ENCODE measurements around the gene PITPNC1. TPM values are rescaled to one million over a fixed set of nuclear protein-coding genes. Genes with fewer than 3 reads are reported as not detected.

The PITPNC1 gene
- total and polyA plus RNA-seq, 2 donors (not counting 1 experiment from before 2014, with no cell fraction given) = 4.7 to 26.1 TPM

DNA sequence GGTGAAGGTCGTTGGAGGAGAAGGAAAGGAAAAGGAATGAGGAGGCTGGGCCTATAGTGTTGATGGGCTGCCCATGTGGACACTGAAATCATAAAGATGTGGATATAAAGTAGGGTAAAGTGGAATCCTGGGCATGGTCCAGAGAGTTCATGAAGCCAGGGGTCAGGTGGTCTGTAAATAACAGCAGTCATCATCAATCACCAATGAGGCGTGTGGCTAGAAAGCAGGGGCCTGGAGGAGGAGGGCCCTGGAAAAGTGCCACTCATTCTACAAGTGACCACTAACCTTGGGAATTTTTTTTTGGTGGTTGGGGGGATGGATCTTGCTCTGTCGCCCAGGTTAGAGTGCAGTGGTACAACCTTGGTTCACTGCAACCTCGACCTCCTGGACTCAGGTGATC is 225.4 kb downstream of the PITPNC1 start:
- ATAC-seq (ENCODE audit: low read depth) = no peak
- DNase-seq = no peak
- Histone ChIP-seq H3K36me3 (replicated peaks in 1 of 2; ENCODE audit: control extremely low read depth in 1 of 2, control insufficient read depth in 1 of 2, extremely low read depth in 1 of 2, insufficient read depth in 2 of 2, low read length in 1 of 2) (no peaks in the 10 kb centered on the region), H3K79me2 (ENCODE audit: control insufficient read depth, insufficient read depth, low read length) (no peaks in the 10 kb centered on the region), H3K27ac (ENCODE audit: low read length in 2 of 2) (no peak overlapping the region), H4K20me1 (ENCODE audit: control insufficient read depth, insufficient read depth, low read length, poor library complexity, severe bottlenecking) (no peaks in the 10 kb centered on the region), H3K4me3 (ENCODE audit: control extremely low read depth in 1 of 5, extremely low read depth in 1 of 5, insufficient read depth in 1 of 5, low read depth in 2 of 5, low read length in 4 of 5) (no peak overlapping the region), H3K9me3 (ENCODE audit: control extremely low read depth in 1 of 3, control insufficient read depth in 2 of 3, insufficient read depth in 1 of 3, low read length in 2 of 3) (no peaks in the 10 kb centered on the region), H2AFZ (ENCODE audit: insufficient read depth, low read depth, low read length, poor library complexity, severe bottlenecking) (no peak overlapping the region), H3K4me2 (replicated peaks; ENCODE audit: low read depth, low read length, poor library complexity, severe bottlenecking) (no peak overlapping the region), H3K4me1 (ENCODE audit: control insufficient read depth in 2 of 2, insufficient read depth in 2 of 2, low read length in 2 of 2) (no peaks in the 10 kb centered on the region), H3K27me3 (replicated peaks in 1 of 4; ENCODE audit: control extremely low read depth in 1 of 4, control insufficient read depth in 3 of 4, insufficient read depth in 4 of 4, low read length in 3 of 4) (no peaks in the 10 kb centered on the region), H3K9ac (ENCODE audit: low read length) (no peak overlapping the region)
- intact Hi-C loops (cut with micrococcal nuclease) = loop anchor here (5.0 kb wide), 1 partner anchor 45 kb away; no protein-coding TSS in a partner anchor
- CTCF ChIA-PET = interaction anchor here (0.6 to 4.2 kb wide), 10 partner anchors 15 to 312 kb away, joined by 3 to 24 read pairs (median 7); no protein-coding TSS in a partner anchor
- TF ChIP-seq, protein P1, sequence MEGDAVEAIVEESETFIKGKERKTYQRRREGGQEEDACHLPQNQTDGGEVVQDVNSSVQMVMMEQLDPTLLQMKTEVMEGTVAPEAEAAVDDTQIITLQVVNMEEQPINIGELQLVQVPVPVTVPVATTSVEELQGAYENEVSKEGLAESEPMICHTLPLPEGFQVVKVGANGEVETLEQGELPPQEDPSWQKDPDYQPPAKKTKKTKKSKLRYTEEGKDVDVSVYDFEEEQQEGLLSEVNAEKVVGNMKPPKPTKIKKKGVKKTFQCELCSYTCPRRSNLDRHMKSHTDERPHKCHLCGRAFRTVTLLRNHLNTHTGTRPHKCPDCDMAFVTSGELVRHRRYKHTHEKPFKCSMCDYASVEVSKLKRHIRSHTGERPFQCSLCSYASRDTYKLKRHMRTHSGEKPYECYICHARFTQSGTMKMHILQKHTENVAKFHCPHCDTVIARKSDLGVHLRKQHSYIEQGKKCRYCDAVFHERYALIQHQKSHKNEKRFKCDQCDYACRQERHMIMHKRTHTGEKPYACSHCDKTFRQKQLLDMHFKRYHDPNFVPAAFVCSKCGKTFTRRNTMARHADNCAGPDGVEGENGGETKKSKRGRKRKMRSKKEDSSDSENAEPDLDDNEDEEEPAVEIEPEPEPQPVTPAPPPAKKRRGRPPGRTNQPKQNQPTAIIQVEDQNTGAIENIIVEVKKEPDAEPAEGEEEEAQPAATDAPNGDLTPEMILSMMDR (IDR thresholded peaks at IDR 0.05) = no peak
- TF ChIP-seq EZH2 (IDR thresholded peaks at IDR 0.05; ENCODE audit: borderline replicate concordance, insufficient read depth, low read depth, low read length, poor library complexity, severe bottlenecking) = no peak
- POLR2A ChIA-PET = no interaction called here
- Mint-ChIP-seq H3K4me1 (peaks cover 2% of the 10 kb centered on the region), H3K9me3 (ENCODE audit: insufficient read depth) (peaks cover 2% of the 10 kb centered on the region), H3K27me3 (no peaks in the 10 kb centered on the region), H3K4me3 (no peak overlapping the region), H3K27ac (no peak overlapping the region)
- 42% methylated on average over 1 of the region's 4 CpGs for WGBS (ENCODE audit: insufficient coverage)

DNA sequence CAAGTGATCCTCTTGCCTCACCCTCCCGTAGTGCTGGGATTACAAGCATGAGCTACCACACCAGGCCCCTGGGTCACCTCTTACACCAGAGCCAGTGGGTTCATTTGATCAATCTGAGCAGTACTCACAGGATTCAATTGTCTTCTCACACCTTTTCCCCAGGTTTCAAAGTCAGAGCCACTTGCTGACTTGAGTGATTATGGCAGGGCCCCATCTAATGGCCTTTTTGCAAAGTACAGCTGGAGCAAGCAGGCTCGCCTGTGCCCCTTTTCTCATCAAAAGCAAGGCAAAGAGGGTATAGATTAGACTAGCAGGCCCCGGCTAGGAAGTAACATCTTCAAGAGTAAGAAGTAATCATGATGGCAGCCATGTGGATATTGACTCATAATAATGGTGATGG is 225.9 kb downstream of the PITPNC1 start:
- WGBS (ENCODE audit: insufficient coverage) = 79% methylated on average over 3 of the region's 3 CpGs
- Mint-ChIP-seq H3K4me3 (no peak overlapping the region), H3K27me3 (no peaks in the 10 kb centered on the region), H3K9me3 (ENCODE audit: insufficient read depth) (peaks cover 2% of the 10 kb centered on the region), H3K27ac (no peak overlapping the region), H3K4me1 (peaks cover 2% of the 10 kb centered on the region)
- H3K36me3 ChIP-seq (replicated peaks in 1 of 2; ENCODE audit: control extremely low read depth in 1 of 2, control insufficient read depth in 1 of 2, extremely low read depth in 1 of 2, insufficient read depth in 2 of 2, low read length in 1 of 2) = no peaks in the 10 kb centered on the region
- no peak overlapping the region for H3K27ac ChIP-seq (ENCODE audit: low read length in 2 of 2)
- DNase-seq (peak; percentile 30), ATAC-seq (ENCODE audit: low read depth) (peak; percentile 31)
- H3K9me3 ChIP-seq (ENCODE audit: control extremely low read depth in 1 of 3, control insufficient read depth in 2 of 3, insufficient read depth in 1 of 3, low read length in 2 of 3) = no peaks in the 10 kb centered on the region
- TF ChIP-seq, protein P1 (IDR thresholded peaks at IDR 0.05) = peak; percentile 38
- TF ChIP-seq EZH2 (IDR thresholded peaks at IDR 0.05; ENCODE audit: borderline replicate concordance, insufficient read depth, low read depth, low read length, poor library complexity, severe bottlenecking) = no peak
- no peaks in the 10 kb centered on the region for H4K20me1 ChIP-seq (ENCODE audit: control insufficient read depth, insufficient read depth, low read length, poor library complexity, severe bottlenecking)
- no peak overlapping the region for H3K4me3 ChIP-seq (ENCODE audit: control extremely low read depth in 1 of 5, extremely low read depth in 1 of 5, insufficient read depth in 1 of 5, low read depth in 2 of 5, low read length in 4 of 5)
- no peaks in the 10 kb centered on the region for H3K4me1 ChIP-seq (ENCODE audit: control insufficient read depth in 2 of 2, insufficient read depth in 2 of 2, low read length in 2 of 2)
- no peaks in the 10 kb centered on the region for H3K27me3 ChIP-seq (replicated peaks in 1 of 4; ENCODE audit: control extremely low read depth in 1 of 4, control insufficient read depth in 3 of 4, insufficient read depth in 4 of 4, low read length in 3 of 4)
- POLR2A ChIA-PET = no interaction called here
- H3K79me2 ChIP-seq (ENCODE audit: control insufficient read depth, insufficient read depth, low read length) = no peaks in the 10 kb centered on the region
- no peak overlapping the region for H3K9ac ChIP-seq (ENCODE audit: low read length)
- CTCF ChIA-PET = interaction anchor here (0.6 to 4.2 kb wide), 12 partner anchors 16 to 313 kb away, joined by 3 to 24 read pairs (median 4); partner anchors contain the start of gene PITPNC1
- no peak overlapping the region for H3K4me2 ChIP-seq (replicated peaks; ENCODE audit: low read depth, low read length, poor library complexity, severe bottlenecking)
- no peak overlapping the region for H2AFZ ChIP-seq (ENCODE audit: insufficient read depth, low read depth, low read length, poor library complexity, severe bottlenecking)
- intact Hi-C loops (cut with micrococcal nuclease) = loop anchor here (1.0 to 5.0 kb wide), 2 partner anchors 46 to 225 kb away; no protein-coding TSS in a partner anchor
